GM13976 (cell line): ENCODE data around the gene NEK6.

Experiments
- DNase-seq: peaks from one replicate; pipeline ENCODE4 v3.0.0; 2012; ENCODE audit warnings: low spot score
- in situ Hi-C: fragments of 300-500 bp; cut with MboI; formaldehyde crosslinking; loops from one replicate; pipeline ENCODE4 v1.12.0; 2022; ENCODE audit warnings: low sequenced_read_pairs, mixed read lengths, inconsistent platforms; ENCODE audit not compliant: unreplicated experiment
- TF ChIP-seq, protein P1 (sequence below): IDR thresholded peaks from 2 replicates; pipeline ENCODE4 v1.5.1; 2012; ENCODE audit warnings: borderline replicate concordance, mild to moderate bottlenecking; ENCODE audit not compliant: insufficient read depth; ENCODE audit errors: extremely low read depth, missing control alignments, control extremely low read depth

Gene NEK6

DNA sequence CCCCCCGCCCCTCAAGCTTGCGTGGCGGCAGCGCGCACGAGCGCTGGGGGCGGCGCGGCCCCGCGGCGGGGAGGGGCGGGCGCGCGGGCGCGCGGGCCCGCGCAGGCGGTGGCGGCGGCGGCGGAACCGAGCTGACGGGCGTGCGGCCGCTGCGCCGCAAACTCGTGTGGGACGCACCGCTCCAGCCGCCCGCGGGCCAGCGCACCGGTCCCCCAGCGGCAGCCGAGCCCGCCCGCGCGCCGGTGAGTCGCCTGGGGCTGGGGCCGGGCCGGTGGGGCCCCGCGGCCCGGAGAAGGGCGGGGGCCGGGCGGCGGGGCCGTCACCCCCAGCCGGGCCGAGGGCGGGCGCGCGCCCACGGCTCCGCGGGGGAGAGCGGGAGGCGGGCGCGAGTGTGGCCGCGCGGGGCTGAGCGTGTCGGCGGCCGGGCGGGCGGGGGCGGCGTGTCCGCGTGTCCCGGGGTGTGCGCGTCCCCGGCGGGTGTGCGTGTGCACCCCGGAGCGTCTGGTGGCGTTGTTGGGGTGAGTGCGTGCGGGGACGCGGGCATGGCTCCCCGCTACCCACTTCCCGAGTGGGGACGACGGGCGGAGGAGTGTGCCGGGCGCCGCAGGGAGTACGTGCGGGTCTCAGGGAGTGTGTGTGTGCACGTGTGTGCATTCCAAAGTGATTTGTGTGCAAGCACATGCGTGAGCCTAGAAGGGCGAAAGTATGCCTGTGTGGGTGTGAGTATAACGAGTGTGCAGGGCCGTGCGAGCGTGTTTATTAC, at the start of gene NEK6:
TSS of gene NEK6 (plus strand) at position 106 of the 763 bp plus-strand sequence. CDS start 44,016 bp downstream, outside the sequence.
- TF ChIP-seq, protein P1, sequence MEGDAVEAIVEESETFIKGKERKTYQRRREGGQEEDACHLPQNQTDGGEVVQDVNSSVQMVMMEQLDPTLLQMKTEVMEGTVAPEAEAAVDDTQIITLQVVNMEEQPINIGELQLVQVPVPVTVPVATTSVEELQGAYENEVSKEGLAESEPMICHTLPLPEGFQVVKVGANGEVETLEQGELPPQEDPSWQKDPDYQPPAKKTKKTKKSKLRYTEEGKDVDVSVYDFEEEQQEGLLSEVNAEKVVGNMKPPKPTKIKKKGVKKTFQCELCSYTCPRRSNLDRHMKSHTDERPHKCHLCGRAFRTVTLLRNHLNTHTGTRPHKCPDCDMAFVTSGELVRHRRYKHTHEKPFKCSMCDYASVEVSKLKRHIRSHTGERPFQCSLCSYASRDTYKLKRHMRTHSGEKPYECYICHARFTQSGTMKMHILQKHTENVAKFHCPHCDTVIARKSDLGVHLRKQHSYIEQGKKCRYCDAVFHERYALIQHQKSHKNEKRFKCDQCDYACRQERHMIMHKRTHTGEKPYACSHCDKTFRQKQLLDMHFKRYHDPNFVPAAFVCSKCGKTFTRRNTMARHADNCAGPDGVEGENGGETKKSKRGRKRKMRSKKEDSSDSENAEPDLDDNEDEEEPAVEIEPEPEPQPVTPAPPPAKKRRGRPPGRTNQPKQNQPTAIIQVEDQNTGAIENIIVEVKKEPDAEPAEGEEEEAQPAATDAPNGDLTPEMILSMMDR, result no peak
- peak; percentile 77 for DNase-seq

DNA sequence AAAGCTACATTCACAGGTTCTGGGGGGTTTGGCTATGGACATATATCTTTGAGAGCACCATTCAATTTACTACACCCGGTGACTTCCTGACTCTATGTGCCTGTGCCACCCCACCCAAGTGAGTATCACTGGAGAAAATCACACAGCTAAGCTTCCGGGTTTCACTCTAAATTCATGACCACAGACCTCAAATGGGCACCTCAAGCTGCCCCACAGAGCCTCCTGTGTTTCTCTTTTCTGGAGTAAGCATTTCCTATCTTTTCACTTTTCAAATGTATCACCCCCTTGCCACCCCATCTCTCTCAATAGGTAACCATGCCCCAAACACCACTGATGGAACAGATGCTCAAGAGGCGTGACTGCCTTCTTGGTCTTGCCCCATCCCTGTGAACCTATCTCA, 49.2 kb upstream of the NEK6 start:
- TF ChIP-seq, protein P1, result no peak
- DNase-seq, result no peak
- in situ Hi-C loops, result no loop called here

More for the DNA sequence above, at the start of gene NEK6:
- in situ Hi-C loops, result no loop called here

DNA sequence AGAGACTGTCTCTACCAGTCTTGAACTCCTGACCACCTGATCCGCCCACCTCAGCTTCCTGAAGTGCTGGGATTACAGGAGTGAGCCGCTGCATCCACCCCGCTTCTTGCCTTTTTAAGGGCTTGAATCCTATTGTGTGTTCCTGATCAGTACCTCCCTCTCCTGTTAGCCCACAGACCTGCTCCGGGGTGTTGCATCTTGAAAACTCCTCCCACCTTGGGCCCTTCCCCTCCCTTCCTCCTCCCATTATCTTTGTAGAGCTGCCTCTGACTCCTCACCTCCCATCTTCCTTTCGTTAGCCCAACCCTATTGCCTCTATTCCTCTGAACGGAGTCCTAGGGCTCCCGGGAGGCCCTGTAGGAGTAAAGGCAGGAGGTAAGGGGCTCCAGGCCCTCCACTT, 48.5 kb upstream of the NEK6 start:
- TF ChIP-seq, protein P1, result no peak
- no peak for DNase-seq
- in situ Hi-C loops, result no loop called here

DNA sequence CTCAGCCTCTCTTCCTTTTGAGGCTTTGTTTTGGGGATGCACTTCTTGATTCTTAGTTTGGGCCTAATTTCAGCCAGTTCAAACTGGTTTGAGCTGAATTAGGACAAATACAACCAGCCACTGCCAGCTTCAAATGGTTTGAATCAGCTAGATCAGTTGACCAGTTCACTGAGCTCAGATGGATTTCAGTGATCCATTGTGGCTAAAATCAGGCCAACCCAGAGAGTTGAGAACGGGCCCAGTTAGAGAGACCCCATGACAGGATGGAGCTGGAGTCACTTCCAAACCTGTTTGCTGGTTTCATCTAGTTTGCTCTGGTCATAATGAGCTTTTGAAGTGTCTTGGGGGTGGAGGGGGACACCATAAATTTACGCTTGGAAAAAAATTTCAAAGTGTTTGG, 48.0 kb upstream of the NEK6 start:
- no peak for DNase-seq
- TF ChIP-seq, protein P1, result no peak
- in situ Hi-C loops, result no loop called here

DNA sequence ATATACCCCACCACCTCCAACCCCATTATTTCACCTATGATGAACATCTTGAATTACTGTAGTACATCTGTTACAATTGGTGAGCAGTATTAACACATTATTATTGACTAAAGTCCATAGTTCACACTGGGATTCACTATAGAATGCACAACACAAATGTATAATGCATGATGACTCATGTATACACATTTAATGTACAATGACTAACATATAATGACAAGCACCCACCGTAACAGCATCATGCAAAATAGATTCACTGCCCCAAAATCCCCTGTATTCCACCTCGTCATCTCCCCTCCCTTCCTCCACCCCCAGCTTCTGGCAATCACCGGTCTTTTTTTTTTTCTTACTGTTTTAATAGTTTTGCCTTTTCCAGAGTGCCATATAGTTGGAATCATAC, 47.1 kb upstream of the NEK6 start:
- TF ChIP-seq, protein P1, result no peak
- DNase-seq, result peak; percentile 66
- in situ Hi-C loops, result no loop called here

DNA sequence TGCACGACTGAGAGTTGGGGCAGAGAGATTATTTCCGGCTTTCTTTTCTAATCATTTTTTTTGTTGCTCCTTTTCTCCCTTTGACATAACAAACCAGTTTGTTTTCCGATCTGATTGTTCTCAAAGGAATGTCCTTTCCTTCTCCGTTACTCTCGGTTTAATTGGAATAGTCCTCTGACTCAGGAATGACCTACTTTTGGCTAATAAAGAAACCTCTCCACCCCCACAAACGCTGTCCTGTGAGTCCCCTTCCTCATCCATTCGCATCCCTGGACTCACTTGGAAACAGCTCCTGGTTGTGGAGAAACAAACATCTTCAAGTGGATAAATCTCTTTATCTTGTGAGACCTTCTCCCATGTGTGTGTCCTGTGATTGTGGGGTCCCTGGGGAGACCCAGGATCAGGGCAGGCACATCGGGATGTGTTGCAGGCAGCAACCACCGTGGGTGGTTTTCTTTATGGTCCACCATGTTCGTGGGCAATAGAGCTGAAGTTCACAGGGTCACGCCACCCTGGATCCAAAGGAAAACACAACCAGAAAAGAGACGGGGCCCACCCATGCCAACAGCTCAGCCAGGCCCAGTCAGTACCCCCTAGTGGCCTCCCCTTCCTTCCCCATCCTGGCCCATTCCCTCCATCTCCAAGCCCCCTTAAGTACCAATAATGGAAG, 45.2 kb upstream of the NEK6 start:
- no peak for DNase-seq
- TF ChIP-seq, protein P1, result no peak
- in situ Hi-C loops, result no loop called here
